NCI-H510A (cell line): Measurements from ENCODE around the gene BRINP1.

ENCODE experiments used
- DNase-seq: peaks from one replicate; lab custom pipeline; 2025; lab: John Stamatoyannopoulos, UW

The BRINP1 gene

GRCh38 chr9:119121899-119122298, 247.3 kb downstream of the BRINP1 start:
- no peak for DNase-seq

DNA sequence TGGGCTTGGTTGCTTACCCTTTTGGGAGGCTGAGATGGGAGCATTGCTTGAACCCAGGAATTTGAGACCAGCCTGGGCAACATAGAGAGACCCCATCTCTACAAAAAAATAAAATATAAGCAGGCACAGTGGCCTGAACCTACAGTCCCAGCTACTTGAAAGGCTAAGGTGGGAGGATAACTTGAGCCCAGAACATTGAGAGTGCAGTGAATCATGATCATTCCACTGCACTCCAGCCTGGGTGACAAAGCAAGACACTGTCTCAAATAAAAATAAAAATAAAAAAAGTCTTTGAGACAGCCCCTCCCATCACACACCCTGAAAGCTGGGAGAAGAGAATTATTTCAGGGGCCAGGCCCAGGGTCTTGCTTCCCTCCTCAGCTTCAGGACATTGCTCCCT, 251.8 kb downstream of the BRINP1 start:
- DNase-seq: no peak
